Thoracic aorta (tissue), 2 donors: ENCODE results near the gene CCL4L2. TPM values are rescaled to one million over a fixed set of nuclear protein-coding genes. Genes with fewer than 3 reads are reported as not detected.
"Not testable (repeated sequence)": the region's sequence is repeated elsewhere in the genome, so short reads cannot be mapped to it uniquely, and the experiment has no call there.

Experiments used
- ATAC-seq: fragments of 150-250 bp; one replicate; pipeline ENCODE4 v1.8.0; 2017; ENCODE audit warnings: low read depth; ENCODE audit not compliant: insufficient number of reproducible peaks, low FRiP score
- DNase-seq: peaks from one replicate; pipeline ENCODE4 v3.0.0-alpha.2; 2020; ENCODE audit warnings: low spot score
- H3K27ac ChIP-seq, 2 donors: fragments of 200-600 bp; sonication (generic); 1 replicate in 1 of 2; 2 replicates in 1 of 2; pipeline ENCODE4 v1.5.1; 2016; ENCODE audit warnings: mild to moderate bottlenecking in 2 of 2, moderate library complexity in 2 of 2
- H3K27me3 ChIP-seq: fragments of 200-600 bp; sonication (generic); replicated peaks from 2 replicates; pipeline ENCODE4 v1.6.0; 2016; ENCODE audit warnings: mild to moderate bottlenecking; ENCODE audit not compliant: insufficient read depth
- H3K36me3 ChIP-seq: fragments of 200-600 bp; sonication (generic); one replicate; pipeline ENCODE4 v1.5.1; 2016
- H3K4me1 ChIP-seq, 2 donors: fragments of 200-600 bp; sonication (generic); 1 replicate in 1 of 2; 2 replicates in 1 of 2; pipeline versions ENCODE4 v1.5.1 to v1.6.0; 2016; ENCODE audit warnings: low read depth in 2 of 2, mild to moderate bottlenecking in 1 of 2; ENCODE audit not compliant: control insufficient read depth in 1 of 2
- H3K4me3 ChIP-seq: fragments of 200-600 bp; sonication (generic); 2 replicates; pipeline ENCODE4 v1.5.1; 2016; ENCODE audit warnings: mild to moderate bottlenecking
- H3K9me3 ChIP-seq: fragments of 200-600 bp; sonication (generic); 2 replicates; pipeline ENCODE4 v1.5.1; 2016
- total RNA-seq, 2 donors: library from RNA; depleted of rRNA; stranded (reverse); fragments of >200 nt; gene quantifications; one replicate each; pipeline versions ENCODE4 v1.1.0 to v1.2.3, GENCODE V29; 2016
- TF ChIP-seq, protein P1 (sequence below): fragments of 200-600 bp; sonication (generic); IDR thresholded peaks from one replicate; pipeline ENCODE4 v1.5.1; 2019; ENCODE audit warnings: antibody characterized with exemption

The CCL4L2 gene
- total RNA-seq, 2 donors from 2014 or later, result 0.41 TPM; not detected in 1

DNA sequence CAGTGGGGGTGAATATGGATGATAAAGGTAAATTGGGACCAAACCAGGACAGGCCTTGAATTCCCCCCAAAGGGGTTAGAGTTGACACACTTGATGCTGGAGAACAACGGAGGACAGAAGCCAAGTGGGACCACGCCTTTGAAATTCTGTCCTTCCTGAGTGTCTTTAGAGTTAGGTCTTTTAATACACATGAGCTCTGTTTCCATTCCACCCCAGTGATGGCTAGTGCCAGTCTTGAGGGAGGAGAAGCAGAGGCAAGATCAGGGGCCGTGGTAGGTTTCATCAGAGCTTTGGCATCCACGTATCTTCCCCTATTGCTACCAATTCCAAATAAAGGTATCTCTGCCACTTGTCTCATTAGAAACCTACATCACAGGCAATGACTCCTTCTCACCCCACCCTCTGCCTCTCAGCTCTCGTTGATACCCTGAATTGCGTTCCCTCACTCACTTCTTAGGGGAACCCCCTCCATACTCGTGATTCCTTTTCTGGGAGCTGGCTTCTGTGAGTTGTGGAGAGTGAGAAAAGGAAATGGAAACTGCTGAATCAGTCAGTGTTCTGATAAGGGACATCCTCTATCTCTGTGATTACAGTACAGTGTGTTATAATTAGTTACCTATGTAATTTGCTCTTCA lies 11.9 kb upstream of the CCL4L2 start:
- ATAC-seq, result no peak

DNA sequence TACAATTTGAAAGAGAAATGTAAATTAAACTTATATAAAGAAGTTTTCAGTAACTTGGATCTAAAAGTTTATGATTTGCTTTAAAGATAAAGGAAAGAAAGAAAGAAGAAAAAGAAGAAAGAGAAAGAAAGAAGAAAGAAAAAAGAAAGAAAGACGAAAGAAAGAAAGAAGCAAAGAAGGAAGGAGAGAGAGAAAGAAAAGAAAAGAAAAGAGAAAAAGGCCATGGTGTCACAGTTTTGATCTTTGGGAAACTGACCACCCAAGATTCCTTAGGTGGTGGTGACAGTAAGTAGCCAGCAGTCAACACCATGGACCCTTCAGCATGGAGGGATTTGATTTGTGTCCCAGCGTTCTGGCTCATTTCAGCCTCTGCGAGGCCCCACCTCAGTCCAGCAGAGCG lies 9.8 kb upstream of the CCL4L2 start:
- H3K36me3 ChIP-seq, H3K27me3 ChIP-seq, H3K9me3 ChIP-seq, H3K4me3 ChIP-seq, ATAC-seq, DNase-seq, H3K4me1 ChIP-seq, H3K27ac ChIP-seq: not testable (repeated sequence)

More for the DNA sequence above, 11.9 kb upstream of the CCL4L2 start:
- DNase-seq, result no peak
- Histone ChIP-seq H3K9me3 (no peaks in the 10 kb centered on the region), H3K36me3 (no peaks in the 10 kb centered on the region), H3K4me1 (no peaks in the 10 kb centered on the region), H3K27me3 (no peaks in the 10 kb centered on the region), H3K27ac (no peak overlapping the region), H3K4me3 (no peak overlapping the region)
- TF ChIP-seq, protein P1, sequence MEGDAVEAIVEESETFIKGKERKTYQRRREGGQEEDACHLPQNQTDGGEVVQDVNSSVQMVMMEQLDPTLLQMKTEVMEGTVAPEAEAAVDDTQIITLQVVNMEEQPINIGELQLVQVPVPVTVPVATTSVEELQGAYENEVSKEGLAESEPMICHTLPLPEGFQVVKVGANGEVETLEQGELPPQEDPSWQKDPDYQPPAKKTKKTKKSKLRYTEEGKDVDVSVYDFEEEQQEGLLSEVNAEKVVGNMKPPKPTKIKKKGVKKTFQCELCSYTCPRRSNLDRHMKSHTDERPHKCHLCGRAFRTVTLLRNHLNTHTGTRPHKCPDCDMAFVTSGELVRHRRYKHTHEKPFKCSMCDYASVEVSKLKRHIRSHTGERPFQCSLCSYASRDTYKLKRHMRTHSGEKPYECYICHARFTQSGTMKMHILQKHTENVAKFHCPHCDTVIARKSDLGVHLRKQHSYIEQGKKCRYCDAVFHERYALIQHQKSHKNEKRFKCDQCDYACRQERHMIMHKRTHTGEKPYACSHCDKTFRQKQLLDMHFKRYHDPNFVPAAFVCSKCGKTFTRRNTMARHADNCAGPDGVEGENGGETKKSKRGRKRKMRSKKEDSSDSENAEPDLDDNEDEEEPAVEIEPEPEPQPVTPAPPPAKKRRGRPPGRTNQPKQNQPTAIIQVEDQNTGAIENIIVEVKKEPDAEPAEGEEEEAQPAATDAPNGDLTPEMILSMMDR, result no peak

DNA sequence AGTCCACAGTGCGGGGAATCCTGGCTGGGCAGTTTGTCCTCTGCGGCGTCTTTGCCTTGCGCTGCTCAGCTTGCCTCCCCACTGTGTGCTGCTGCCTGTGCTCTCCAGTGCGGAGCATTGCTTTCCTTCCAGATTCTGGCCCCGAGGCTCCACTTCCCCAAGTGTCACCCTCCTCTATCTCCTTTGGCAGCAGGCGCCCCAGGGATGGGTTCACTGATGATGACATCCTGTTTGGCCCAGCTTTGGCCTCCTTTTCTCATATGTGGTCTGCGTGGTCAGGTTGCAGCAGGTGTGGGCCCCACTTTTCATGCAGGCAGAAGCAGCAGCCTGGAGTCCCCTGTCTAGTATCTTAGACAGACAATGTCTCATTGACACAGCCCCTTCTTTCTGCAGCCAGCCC lies 9.4 kb upstream of the CCL4L2 start:
- not testable (repeated sequence) for H3K27ac ChIP-seq, H3K4me1 ChIP-seq, H3K4me3 ChIP-seq, H3K36me3 ChIP-seq, ATAC-seq, H3K9me3 ChIP-seq, DNase-seq, H3K27me3 ChIP-seq

DNA sequence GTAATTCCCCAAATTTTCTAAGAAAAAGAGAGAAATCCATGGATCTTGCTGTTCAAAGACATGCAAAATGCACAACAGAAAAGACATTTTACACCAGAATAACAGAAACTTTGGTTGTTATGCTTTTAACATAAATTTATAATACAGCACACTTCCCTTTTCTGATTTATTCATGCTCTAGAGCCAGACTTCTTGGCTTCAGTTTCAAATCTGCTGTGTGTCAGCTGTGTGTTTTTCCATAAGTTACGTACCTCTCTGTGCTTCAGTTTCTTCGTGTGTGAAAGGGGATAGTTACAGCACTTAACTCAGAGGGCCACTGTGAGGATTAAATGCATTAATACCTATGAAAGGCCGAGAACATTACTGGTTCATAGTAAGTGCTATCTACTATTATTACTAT lies 7.5 kb upstream of the CCL4L2 start:
- TF ChIP-seq, protein P1, result no peak
- H3K27me3 ChIP-seq, result no peaks in the 10 kb centered on the region
- no peak for ATAC-seq

DNA sequence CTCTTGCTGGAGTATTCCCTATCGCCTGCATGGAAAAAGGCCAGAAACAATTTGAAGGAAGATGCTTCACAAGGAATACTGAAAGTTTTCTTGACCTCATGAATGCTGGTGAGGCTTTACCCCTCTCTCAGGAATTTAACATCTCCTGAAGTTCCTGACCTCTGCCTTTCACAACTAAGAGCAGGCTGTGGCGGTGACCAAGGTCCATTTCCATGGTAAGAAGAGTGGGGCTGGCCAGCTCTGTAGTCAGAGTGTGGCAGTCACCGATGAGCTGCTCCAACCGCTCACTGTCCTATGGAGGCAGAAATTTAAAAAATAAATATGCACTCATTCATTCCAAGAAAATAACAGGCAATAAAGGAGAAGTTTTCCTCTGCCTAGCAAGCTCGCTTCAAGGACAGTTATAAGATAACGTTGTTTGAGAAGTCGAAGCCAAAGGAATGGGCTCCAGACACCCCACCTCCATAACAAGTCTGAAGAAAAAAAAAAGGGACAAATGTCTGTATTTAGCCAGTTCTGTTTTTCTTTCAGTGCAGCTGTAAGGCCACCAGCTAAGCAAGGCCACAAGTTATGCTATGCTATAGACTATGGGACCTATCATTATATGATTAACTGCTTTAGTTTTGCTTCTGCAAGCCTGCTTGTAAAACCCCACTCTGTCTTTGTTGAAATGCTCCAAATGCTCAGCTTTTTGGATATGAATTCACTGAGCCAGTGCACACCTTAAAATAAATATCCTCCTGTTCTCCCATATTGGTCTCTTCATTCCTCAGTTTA lies 6.0 kb upstream of the CCL4L2 start:
- Histone ChIP-seq H3K4me1 (no peaks in the 10 kb centered on the region), H3K27ac (no peak overlapping the region), H3K27me3 (no peaks in the 10 kb centered on the region), H3K4me3 (no peak overlapping the region), H3K9me3 (no peaks in the 10 kb centered on the region), H3K36me3 (no peaks in the 10 kb centered on the region)
- DNase-seq (no peak), ATAC-seq (no peak)
- TF ChIP-seq, protein P1, result no peak

More for the DNA sequence above, 7.5 kb upstream of the CCL4L2 start:
- H3K27ac ChIP-seq, result no peak overlapping the region
- no peak for DNase-seq
- no peaks in the 10 kb centered on the region for H3K36me3 ChIP-seq
- H3K4me1 ChIP-seq, result no peaks in the 10 kb centered on the region
- H3K9me3 ChIP-seq, result no peaks in the 10 kb centered on the region
- no peak overlapping the region for H3K4me3 ChIP-seq

DNA sequence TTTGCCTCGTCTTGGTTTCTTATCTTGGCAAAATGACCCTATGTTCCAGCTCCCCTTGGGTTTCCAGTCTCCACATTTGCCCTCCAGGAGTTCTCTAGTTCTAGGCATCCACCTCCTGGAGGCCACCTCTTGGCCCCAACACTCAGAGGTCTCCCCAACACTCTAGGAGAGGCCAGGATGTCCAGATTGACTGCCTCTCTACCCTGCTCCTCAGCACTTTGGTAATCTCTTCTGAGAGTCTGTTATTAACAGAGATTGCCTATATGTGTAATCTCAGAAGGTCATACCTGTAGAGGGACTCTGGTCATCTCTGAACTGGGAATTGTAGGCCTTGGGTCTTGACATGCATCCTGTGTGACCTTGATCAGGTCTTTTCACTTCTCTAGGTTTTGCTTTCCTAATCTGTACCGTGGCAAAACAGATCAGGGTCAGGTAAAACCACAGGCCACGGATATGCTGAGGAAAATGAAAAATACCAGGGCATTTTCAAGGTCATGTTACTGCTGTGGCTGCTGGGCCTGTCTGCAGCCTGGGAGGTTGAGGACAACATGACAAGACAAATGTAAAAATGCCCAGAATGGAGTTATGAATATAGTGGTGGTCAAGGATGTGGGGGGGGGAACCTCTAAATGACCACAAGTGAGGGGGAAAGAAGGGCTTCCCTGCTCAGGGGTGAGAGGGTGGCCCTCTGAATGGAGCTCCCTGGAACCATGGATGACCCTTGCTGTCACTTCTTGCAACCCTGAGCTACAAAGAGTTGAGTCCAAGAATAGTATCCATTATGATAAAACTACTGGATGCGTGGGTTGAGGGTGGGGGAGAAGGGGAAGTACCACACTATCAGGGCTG lies 5.0 kb upstream of the CCL4L2 start:
- H3K27ac ChIP-seq, result no peak overlapping the region
- no peaks in the 10 kb centered on the region for H3K9me3 ChIP-seq
- no peaks in the 10 kb centered on the region for H3K4me1 ChIP-seq
- ATAC-seq, result no peak
- H3K36me3 ChIP-seq, result no peaks in the 10 kb centered on the region
- DNase-seq, result no peak
- TF ChIP-seq, protein P1, result no peak
- no peaks in the 10 kb centered on the region for H3K27me3 ChIP-seq
- no peak overlapping the region for H3K4me3 ChIP-seq

DNA sequence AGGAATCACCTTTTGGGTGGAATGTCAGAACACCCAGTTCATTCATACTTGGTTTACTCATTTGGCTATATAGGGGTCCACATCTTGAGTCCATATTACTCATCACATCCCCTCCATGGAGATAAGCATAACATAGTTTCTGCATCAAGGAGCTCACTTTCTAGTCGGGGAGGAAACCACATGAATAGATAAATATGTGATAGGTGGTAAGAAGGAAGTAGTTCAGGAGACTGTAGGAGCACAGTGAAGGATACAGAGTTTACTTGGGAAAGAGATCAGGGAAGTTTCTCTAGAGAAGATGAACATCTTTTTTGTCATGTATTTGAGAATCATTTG lies 4.4 kb upstream of the CCL4L2 start:
- not testable (repeated sequence) for ATAC-seq, H3K36me3 ChIP-seq, H3K4me1 ChIP-seq, H3K27me3 ChIP-seq, H3K4me3 ChIP-seq, H3K9me3 ChIP-seq, H3K27ac ChIP-seq, DNase-seq

DNA sequence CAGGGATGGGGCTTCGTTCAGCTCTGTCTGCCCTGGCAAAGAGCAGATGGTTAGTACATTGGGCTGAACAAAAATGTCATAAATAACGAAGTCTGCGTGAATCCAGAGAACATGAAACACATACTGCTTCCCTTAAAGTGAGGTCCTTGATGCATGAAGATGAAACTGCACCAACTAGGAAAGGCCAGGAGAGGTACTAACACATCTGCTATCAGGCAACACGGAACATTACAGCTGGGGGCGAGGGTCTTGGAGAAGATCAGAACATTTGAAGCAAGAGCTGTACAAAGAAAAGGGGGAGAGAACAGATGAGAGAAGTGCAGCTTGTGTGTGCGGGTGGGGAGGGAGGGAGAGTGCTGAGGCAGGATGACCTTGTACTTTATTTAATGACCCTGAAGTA lies 3.5 kb upstream of the CCL4L2 start:
- DNase-seq, H3K36me3 ChIP-seq, H3K27me3 ChIP-seq, H3K9me3 ChIP-seq, ATAC-seq, H3K4me1 ChIP-seq, H3K27ac ChIP-seq, H3K4me3 ChIP-seq: not testable (repeated sequence)
